HepG2 (cell line): ENCODE measurements around the gene IRAK2. TPM values are rescaled to one million over a fixed set of nuclear protein-coding genes. Genes with fewer than 3 reads are reported as not detected.
A peak's percentile ranks its signal among the peaks of the same experiment; 100 is the strongest.

Experiments
- ARNT ChIP-seq: fragments of 450-650 bp; IDR thresholded peaks from 2 replicates; pipeline ENCODE4 v1.6.1; 2017
- JUN ChIP-seq: sonication (generic); formaldehyde crosslinking; IDR thresholded peaks from 2 replicates; pipeline ENCODE4 v1.4.0; 2020; ENCODE audit warnings: mild to moderate bottlenecking, missing genetic modification reagents
- NFKB2 ChIP-seq: sonication (generic); formaldehyde crosslinking; IDR thresholded peaks from 2 replicates; pipeline ENCODE4 v1.4.0; 2020; ENCODE audit warnings: missing genetic modification reagents, borderline replicate concordance
- RBM22 ChIP-seq: fragments of 200-400 bp; formaldehyde crosslinking; optimal IDR thresholded peaks from 2 replicates; pipeline ENCODE3; 2017; ENCODE audit warnings: mild to moderate bottlenecking, low read length, moderate library complexity
- SIX1 ChIP-seq: sonication (generic); formaldehyde crosslinking; IDR thresholded peaks from 2 replicates; pipeline ENCODE4 v1.4.0; 2020; ENCODE audit warnings: missing genetic modification reagents, borderline replicate concordance
- ZIK1 ChIP-seq: sonication (generic); formaldehyde crosslinking; IDR thresholded peaks from 2 replicates; pipeline ENCODE4 v1.5.0; 2020; ENCODE audit warnings: mild to moderate bottlenecking, low read depth, missing genetic modification reagents, borderline replicate concordance
- ZNF207 ChIP-seq: fragments of 450-650 bp; IDR thresholded peaks from 2 replicates; pipeline ENCODE4 v1.6.1; 2016; ENCODE audit warnings: antibody characterized with exemption, borderline replicate concordance
- ZNF550 ChIP-seq: sonication (generic); formaldehyde crosslinking; IDR thresholded peaks from 2 replicates; pipeline ENCODE4 v1.4.0; 2020; ENCODE audit warnings: mild to moderate bottlenecking, missing genetic modification reagents, borderline replicate concordance
- ZNF773 ChIP-seq: sonication (generic); formaldehyde crosslinking; IDR thresholded peaks from 2 replicates; pipeline ENCODE4 v1.4.0; 2020; ENCODE audit warnings: missing genetic modification reagents, borderline replicate concordance
- polyA plus RNA-seq, 8 experiments: library from polyadenylated mRNA; depleted of rRNA in 3 of 8; stranded (reverse) in 7 of 8; unstranded in 1 of 8; fragments of >200 nt; fragmentation: Illumina TruSeq in 4 of 8; extraction: Trizol in 4 of 8; gene quantifications; 2 replicates each; pipeline versions ENCODE4 v1.2.1 to v1.2.3, GENCODE V29; 2011 to 2016; ENCODE audit warnings: low read depth in 4 of 8, missing spikeins in 1 of 8, mixed read lengths in 1 of 8; ENCODE audit not compliant: insufficient read depth in 1 of 8
- total RNA-seq, 5 experiments: library from RNA; depleted of rRNA; stranded (reverse); fragments of >200 nt; fragmentation: Illumina TruSeq; extraction: Trizol; gene quantifications; 2 replicates each; pipeline ENCODE4 v1.2.3, GENCODE V29; 2016; ENCODE audit warnings: low read depth in 1 of 5
- TF ChIP-seq, protein P1 (sequence below): fragments of 450-650 bp; IDR thresholded peaks from 2 replicates; pipeline ENCODE4 v1.6.1; 2016
- TF ChIP-seq, protein P2 (sequence below), 2 experiments: sonication (generic) in 1 of 2; formaldehyde crosslinking in 1 of 2; IDR thresholded peaks; 2 replicates each; pipeline versions ENCODE4 v1.6.1 to v1.9.0; 2014 to 2022; ENCODE audit warnings: antibody characterized with exemption in 1 of 2, borderline replicate concordance in 1 of 2, inconsistent platforms in 1 of 2, low read depth in 1 of 2, missing genetic modification reagents in 1 of 2
- TF ChIP-seq, protein P3 (sequence below): sonication (generic); formaldehyde crosslinking; IDR thresholded peaks from 2 replicates; pipeline ENCODE4 v1.4.0; 2020; ENCODE audit warnings: missing genetic modification reagents

IRAK2 gene
- total and polyA plus RNA-seq, 2 of the 13 experiments (the other 11 are each of a cell fraction or from before 2014, with no cell fraction given): 13.1 to 23.3 TPM

DNA sequence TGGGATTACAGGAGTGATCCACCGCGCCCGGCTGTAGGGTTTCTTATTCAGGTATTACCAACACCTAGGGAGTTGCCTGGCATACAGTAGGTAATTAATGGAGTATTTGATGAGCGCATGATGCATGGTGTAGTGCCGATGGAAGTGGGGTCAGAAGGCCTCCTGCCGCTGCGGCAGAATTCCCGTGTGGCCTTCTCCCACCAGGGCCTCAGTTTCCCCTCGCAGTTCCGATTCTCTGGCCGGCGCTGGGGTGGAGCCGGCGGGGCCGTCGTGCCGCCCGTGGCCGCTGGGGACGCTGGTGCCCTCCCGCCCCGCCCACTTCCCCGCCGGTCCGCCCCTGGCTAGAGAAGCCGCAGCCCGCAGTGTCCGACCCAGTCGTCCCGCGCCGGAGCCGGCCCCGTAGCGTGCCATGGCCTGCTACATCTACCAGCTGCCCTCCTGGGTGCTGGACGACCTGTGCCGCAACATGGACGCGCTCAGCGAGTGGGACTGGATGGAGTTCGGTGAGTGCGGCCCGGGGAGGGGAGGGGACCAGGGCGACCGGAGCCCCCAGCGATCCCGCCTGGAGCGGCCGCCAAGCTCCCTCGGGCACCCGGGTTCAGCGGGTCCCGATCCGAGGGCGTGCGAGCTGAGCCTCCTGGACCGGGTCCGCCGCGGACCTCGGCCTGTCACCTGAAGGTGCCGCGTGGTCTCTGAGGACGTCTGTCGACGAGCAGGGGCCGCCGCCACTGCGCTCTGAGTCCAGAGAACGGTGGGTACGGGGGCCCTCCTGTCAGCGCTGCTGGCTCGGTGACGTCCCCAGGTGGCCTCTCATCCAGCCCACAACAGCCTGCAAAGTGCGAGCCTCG, at the start of gene IRAK2 (continued):
- TF ChIP-seq ZNF550 (CRISPR knock-in tag): peak; percentile 66; the same call in 1 of the 2 replicates
- TF ChIP-seq JUN (CRISPR knock-in tag): no peak
- TF ChIP-seq SIX1 (CRISPR knock-in tag): no peak
- TF ChIP-seq ZIK1: peak; percentile 78
- TF ChIP-seq ARNT: no peak
- TF ChIP-seq, protein P1, sequence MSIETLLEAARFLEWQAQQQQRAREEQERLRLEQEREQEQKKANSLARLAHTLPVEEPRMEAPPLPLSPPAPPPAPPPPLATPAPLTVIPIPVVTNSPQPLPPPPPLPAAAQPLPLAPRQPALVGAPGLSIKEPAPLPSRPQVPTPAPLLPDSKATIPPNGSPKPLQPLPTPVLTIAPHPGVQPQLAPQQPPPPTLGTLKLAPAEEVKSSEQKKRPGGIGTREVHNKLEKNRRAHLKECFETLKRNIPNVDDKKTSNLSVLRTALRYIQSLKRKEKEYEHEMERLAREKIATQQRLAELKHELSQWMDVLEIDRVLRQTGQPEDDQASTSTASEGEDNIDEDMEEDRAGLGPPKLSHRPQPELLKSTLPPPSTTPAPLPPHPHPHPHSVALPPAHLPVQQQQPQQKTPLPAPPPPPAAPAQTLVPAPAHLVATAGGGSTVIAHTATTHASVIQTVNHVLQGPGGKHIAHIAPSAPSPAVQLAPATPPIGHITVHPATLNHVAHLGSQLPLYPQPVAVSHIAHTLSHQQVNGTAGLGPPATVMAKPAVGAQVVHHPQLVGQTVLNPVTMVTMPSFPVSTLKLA: no peak
- TF ChIP-seq NFKB2: peak; percentile 78; the same call in 1 of the 2 replicates
- TF ChIP-seq ZNF773 (CRISPR knock-in tag): no peak
- TF ChIP-seq ZNF207: no peak
- TF ChIP-seq, protein P2, sequence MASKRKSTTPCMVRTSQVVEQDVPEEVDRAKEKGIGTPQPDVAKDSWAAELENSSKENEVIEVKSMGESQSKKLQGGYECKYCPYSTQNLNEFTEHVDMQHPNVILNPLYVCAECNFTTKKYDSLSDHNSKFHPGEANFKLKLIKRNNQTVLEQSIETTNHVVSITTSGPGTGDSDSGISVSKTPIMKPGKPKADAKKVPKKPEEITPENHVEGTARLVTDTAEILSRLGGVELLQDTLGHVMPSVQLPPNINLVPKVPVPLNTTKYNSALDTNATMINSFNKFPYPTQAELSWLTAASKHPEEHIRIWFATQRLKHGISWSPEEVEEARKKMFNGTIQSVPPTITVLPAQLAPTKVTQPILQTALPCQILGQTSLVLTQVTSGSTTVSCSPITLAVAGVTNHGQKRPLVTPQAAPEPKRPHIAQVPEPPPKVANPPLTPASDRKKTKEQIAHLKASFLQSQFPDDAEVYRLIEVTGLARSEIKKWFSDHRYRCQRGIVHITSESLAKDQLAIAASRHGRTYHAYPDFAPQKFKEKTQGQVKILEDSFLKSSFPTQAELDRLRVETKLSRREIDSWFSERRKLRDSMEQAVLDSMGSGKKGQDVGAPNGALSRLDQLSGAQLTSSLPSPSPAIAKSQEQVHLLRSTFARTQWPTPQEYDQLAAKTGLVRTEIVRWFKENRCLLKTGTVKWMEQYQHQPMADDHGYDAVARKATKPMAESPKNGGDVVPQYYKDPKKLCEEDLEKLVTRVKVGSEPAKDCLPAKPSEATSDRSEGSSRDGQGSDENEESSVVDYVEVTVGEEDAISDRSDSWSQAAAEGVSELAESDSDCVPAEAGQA (IDR thresholded peaks at IDR 0.05; ENCODE audit: low read depth): no peak
- TF ChIP-seq, protein P2 (CRISPR knock-in tag; IDR thresholded peaks at IDR 0.05; ENCODE audit: borderline replicate concordance): no peak
- TF ChIP-seq, protein P3, sequence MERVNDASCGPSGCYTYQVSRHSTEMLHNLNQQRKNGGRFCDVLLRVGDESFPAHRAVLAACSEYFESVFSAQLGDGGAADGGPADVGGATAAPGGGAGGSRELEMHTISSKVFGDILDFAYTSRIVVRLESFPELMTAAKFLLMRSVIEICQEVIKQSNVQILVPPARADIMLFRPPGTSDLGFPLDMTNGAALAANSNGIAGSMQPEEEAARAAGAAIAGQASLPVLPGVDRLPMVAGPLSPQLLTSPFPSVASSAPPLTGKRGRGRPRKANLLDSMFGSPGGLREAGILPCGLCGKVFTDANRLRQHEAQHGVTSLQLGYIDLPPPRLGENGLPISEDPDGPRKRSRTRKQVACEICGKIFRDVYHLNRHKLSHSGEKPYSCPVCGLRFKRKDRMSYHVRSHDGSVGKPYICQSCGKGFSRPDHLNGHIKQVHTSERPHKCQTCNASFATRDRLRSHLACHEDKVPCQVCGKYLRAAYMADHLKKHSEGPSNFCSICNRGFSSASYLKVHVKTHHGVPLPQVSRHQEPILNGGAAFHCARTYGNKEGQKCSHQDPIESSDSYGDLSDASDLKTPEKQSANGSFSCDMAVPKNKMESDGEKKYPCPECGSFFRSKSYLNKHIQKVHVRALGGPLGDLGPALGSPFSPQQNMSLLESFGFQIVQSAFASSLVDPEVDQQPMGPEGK (CRISPR knock-in tag): peak; percentile 64; the same call in 1 of the 2 replicates
- no peak for TF ChIP-seq RBM22
